Loucy (cell line): ENCODE data around the gene ATP8A1.

ENCODE experiments used
- EZH2phosphoT487 ChIP-seq: fragments of 200-600 bp; IDR thresholded peaks from 2 replicates; pipeline ENCODE4 v1.6.1; 2018; ENCODE audit warnings: antibody characterized with exemption, mild to moderate bottlenecking, moderate library complexity, borderline replicate concordance
- TF ChIP-seq, protein P1 (sequence below): fragments of 200-600 bp; sonication (generic); conservative IDR thresholded peaks from 2 replicates; pipeline ENCODE4 v1.5.1; 2014; ENCODE audit warnings: mild to moderate bottlenecking, antibody characterized with exemption, low read length

DNA sequence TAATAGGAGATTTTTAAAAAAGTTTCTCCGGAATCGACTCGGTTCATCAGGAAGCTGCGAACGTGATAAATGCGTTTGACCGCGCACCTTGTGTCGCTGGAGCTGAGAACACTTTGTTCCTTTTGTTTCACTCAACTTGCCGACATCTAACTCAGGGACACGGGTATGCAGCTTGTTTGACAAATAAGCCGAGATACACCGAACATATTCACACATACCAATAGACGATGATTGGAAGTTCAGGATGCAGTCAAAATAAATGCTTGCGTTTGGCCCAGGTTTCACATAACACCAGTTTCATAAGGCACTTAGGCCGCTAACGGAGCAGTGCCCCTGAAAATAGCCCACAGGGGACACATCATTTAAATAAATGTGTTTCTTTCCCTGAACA is 260.5 kb downstream of the ATP8A1 start:
- TF ChIP-seq EZH2phosphoT487: no peak
- TF ChIP-seq, protein P1, sequence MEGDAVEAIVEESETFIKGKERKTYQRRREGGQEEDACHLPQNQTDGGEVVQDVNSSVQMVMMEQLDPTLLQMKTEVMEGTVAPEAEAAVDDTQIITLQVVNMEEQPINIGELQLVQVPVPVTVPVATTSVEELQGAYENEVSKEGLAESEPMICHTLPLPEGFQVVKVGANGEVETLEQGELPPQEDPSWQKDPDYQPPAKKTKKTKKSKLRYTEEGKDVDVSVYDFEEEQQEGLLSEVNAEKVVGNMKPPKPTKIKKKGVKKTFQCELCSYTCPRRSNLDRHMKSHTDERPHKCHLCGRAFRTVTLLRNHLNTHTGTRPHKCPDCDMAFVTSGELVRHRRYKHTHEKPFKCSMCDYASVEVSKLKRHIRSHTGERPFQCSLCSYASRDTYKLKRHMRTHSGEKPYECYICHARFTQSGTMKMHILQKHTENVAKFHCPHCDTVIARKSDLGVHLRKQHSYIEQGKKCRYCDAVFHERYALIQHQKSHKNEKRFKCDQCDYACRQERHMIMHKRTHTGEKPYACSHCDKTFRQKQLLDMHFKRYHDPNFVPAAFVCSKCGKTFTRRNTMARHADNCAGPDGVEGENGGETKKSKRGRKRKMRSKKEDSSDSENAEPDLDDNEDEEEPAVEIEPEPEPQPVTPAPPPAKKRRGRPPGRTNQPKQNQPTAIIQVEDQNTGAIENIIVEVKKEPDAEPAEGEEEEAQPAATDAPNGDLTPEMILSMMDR: no peak
